ENCODE data around the gene TSPO2. TPM values are rescaled to one million over a fixed set of nuclear protein-coding genes. Genes with fewer than 3 reads are reported as not detected.

TSPO2 gene
- total and polyA plus RNA-seq, 2 of the 13 experiments (the other 11 are each of a cell fraction or from before 2014, with no cell fraction given) = 0.55 TPM; not detected in 1

- TF ChIP-seq ATF6 (CRISPR knock-in tag; conservative IDR thresholded peaks at IDR 0.05) (no peak), PHF21A (CRISPR knock-in tag; IDR thresholded peaks at IDR 0.05) (peak; percentile 81), MTF1 (CRISPR knock-in tag; IDR thresholded peaks at IDR 0.05) (no peak), BCL3 (CRISPR knock-in tag; IDR thresholded peaks at IDR 0.05) (no peak), KDM1A (CRISPR knock-in tag; IDR thresholded peaks at IDR 0.05) (peak; percentile 58), PAWR (CRISPR knock-in tag; IDR thresholded peaks at IDR 0.05; ENCODE audit: borderline replicate concordance) (no peak), MYC (CRISPR knock-in tag; IDR thresholded peaks at IDR 0.05; ENCODE audit: borderline replicate concordance) (no peak), CREB1 (IDR thresholded peaks at IDR 0.05) (no peak), CREB1 (CRISPR knock-in tag; IDR thresholded peaks at IDR 0.05) (peak; percentile 64), ZNF121 (CRISPR knock-in tag; IDR thresholded peaks at IDR 0.05) (no peak), ZNF780A (CRISPR knock-in tag; IDR thresholded peaks at IDR 0.05) (no peak), ZNF737 (CRISPR knock-in tag; IDR thresholded peaks at IDR 0.05; ENCODE audit: borderline replicate concordance) (no peak), ZNF782 (CRISPR knock-in tag; IDR thresholded peaks at IDR 0.05; ENCODE audit: borderline replicate concordance) (no peak; the same call in 1 of the 2 replicates), CREM (IDR thresholded peaks at IDR 0.05) (peak; percentile 42), CREM (CRISPR knock-in tag; IDR thresholded peaks at IDR 0.05) (no peak), PHF20 (CRISPR knock-in tag; IDR thresholded peaks at IDR 0.05) (no peak), ZNF83 (CRISPR knock-in tag; IDR thresholded peaks at IDR 0.05; ENCODE audit: borderline replicate concordance) (no peak), ZNF790 (CRISPR knock-in tag; IDR thresholded peaks at IDR 0.05; ENCODE audit: borderline replicate concordance) (no peak), ISX (CRISPR knock-in tag; conservative IDR thresholded peaks at IDR 0.05) (no peak), ZNF251 (CRISPR knock-in tag; IDR thresholded peaks at IDR 0.05) (no peak), RFXANK (CRISPR knock-in tag; IDR thresholded peaks at IDR 0.05) (no peak), ESRRA (CRISPR knock-in tag; IDR thresholded peaks at IDR 0.05; ENCODE audit: low read depth) (no peak), HNRNPL (IDR thresholded peaks at IDR 0.05; ENCODE audit: low read depth, low read length) (no peak), MIXL1 (CRISPR knock-in tag; IDR thresholded peaks at IDR 0.05) (no peak; the same call in 1 of the 2 replicates), CHD2 (IDR thresholded peaks at IDR 0.05; ENCODE audit: low read depth, low read length) (no peak), TBL1XR1 (IDR thresholded peaks at IDR 0.05; ENCODE audit: borderline replicate concordance, low read length, partially characterized antibody) (no peak)
- TF ChIP-seq, protein P1, sequence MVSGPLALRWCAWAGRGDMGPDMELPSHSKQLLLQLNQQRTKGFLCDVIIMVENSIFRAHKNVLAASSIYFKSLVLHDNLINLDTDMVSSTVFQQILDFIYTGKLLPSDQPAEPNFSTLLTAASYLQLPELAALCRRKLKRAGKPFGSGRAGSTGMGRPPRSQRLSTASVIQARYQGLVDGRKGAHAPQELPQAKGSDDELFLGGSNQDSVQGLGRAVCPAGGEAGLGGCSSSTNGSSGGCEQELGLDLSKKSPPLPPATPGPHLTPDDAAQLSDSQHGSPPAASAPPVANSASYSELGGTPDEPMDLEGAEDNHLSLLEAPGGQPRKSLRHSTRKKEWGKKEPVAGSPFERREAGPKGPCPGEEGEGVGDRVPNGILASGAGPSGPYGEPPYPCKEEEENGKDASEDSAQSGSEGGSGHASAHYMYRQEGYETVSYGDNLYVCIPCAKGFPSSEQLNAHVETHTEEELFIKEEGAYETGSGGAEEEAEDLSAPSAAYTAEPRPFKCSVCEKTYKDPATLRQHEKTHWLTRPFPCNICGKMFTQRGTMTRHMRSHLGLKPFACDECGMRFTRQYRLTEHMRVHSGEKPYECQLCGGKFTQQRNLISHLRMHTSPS (CRISPR knock-in tag; IDR thresholded peaks at IDR 0.05; ENCODE audit: low read depth) = no peak
- TF ChIP-seq, protein P2, sequence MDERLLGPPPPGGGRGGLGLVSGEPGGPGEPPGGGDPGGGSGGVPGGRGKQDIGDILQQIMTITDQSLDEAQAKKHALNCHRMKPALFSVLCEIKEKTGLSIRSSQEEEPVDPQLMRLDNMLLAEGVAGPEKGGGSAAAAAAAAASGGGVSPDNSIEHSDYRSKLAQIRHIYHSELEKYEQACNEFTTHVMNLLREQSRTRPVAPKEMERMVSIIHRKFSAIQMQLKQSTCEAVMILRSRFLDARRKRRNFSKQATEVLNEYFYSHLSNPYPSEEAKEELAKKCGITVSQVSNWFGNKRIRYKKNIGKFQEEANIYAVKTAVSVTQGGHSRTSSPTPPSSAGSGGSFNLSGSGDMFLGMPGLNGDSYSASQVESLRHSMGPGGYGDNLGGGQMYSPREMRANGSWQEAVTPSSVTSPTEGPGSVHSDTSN (CRISPR knock-in tag; IDR thresholded peaks at IDR 0.05) = no peak
Observed at GRCh38 chr6:40997234-40997957, 44.9 kb upstream of the TSPO2 start (continued).

Data from HepG2 (cell line).